ENCODE results near the gene FARS2. TPM values are rescaled to one million over a fixed set of nuclear protein-coding genes. Genes with fewer than 3 reads are reported as not detected.

FARS2 gene
- total and polyA plus RNA-seq, 7 donors, result 10.6 to 17.5 (median 14.4) TPM

DNA sequence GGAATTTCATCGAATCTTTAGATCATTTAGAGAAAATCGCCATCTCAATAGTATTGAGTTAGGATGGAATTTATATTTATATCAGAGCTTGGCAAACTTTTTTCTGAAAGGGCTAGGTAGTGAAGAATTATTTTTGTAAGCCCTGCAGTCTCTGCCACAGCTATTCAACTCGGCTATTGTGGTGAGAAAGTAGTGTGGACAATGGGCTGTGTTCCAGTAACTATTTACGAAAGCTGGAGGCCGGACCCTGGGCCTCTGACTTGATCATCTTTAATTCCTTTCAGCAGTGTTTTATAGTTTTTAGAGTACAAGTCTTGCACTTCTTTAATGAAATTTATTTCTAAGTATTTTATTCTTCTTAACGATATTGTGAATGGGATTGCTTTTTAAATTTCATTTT lies 201.5 kb downstream of the FARS2 start:
- H3K36me3 ChIP-seq (ENCODE audit: insufficient read depth in 1 of 2, low read depth in 1 of 2), result no peaks in the 10 kb centered on the region
- DNase-seq, result no peak
- no peak overlapping the region for H3K27ac ChIP-seq
- intact Hi-C loops (cut with DNase I), result loop anchor here in 1 of 2 donors (10.0 kb wide), 1 partner anchor 292 kb away; no protein-coding TSS in a partner anchor
- H3K4me3 ChIP-seq, result no peak overlapping the region
- H3K9me3 ChIP-seq, result no peaks in the 10 kb centered on the region
- peaks cover 11% of the 10 kb centered on the region for H3K4me1 ChIP-seq
- TF ChIP-seq, protein P1, sequence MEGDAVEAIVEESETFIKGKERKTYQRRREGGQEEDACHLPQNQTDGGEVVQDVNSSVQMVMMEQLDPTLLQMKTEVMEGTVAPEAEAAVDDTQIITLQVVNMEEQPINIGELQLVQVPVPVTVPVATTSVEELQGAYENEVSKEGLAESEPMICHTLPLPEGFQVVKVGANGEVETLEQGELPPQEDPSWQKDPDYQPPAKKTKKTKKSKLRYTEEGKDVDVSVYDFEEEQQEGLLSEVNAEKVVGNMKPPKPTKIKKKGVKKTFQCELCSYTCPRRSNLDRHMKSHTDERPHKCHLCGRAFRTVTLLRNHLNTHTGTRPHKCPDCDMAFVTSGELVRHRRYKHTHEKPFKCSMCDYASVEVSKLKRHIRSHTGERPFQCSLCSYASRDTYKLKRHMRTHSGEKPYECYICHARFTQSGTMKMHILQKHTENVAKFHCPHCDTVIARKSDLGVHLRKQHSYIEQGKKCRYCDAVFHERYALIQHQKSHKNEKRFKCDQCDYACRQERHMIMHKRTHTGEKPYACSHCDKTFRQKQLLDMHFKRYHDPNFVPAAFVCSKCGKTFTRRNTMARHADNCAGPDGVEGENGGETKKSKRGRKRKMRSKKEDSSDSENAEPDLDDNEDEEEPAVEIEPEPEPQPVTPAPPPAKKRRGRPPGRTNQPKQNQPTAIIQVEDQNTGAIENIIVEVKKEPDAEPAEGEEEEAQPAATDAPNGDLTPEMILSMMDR (IDR thresholded peaks at IDR 0.05), result no peak
- no peaks in the 10 kb centered on the region for H3K27me3 ChIP-seq (ENCODE audit: insufficient read depth in 3 of 3, low read length in 2 of 3)
- WGBS, 3 donors, result 81 to 87% (median 86%) methylated on average over 6 of the region's 6 CpGs
- ATAC-seq, result no peak

- Histone ChIP-seq H3K27ac (no peak overlapping the region), H3K9me3 (no peaks in the 10 kb centered on the region), H3K4me3 (no peak overlapping the region), H3K36me3 (ENCODE audit: insufficient read depth in 1 of 2, low read depth in 1 of 2) (no peaks in the 10 kb centered on the region), H3K4me1 (peaks cover 3% of the 10 kb centered on the region), H3K27me3 (ENCODE audit: insufficient read depth in 3 of 3, low read length in 2 of 3) (no peaks in the 10 kb centered on the region)
- intact Hi-C loops (cut with DNase I), result loop anchor here in 1 of 2 donors (10.0 kb wide), 1 partner anchor 291 kb away; no protein-coding TSS in a partner anchor
- no peak for DNase-seq
- 63 to 77% (median 76%) methylated on average over 3 of the region's 3 CpGs for WGBS, 3 donors
- no peak for ATAC-seq
- TF ChIP-seq, protein P1 (IDR thresholded peaks at IDR 0.05), result no peak
Observed at GRCh38 chr6:5463690-5464089, 202.4 kb downstream of the FARS2 start.

DNA sequence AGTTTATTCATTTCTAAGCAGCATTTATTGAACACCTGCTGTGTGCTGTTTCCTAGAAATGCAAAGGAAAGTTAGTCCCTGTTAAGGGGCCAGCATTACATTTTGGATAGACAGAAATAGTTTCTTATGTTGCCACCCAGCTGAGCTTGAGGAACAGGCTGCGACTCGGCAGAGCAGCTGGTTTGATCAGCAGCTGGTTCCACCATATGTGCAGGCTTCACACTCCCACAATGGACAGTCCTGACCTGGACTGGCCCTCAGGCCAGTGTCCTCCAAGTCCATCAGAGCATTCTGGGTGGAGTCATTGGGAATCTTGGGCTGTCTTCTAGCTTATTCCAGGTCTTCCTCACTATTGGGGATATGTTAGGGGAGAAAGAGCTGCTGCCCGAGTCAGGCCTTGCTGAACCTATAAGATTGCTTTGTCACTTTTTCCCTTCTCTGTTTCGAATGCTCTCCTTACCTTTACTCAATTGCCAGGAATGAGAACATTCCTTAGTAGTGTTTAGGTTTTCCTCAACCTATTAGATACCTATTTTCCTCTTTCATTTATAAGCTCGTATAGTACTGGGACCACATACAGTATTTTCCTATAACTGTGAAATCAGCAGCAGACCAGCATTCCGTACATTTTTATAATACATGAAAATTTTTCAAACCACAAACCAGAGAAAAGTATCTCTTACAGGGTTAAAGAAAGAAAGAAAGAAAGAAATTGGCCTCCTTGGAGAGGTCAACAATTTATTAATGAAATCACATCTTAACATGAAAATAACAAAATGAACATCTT lies 203.0 kb downstream of the FARS2 start:
- Histone ChIP-seq H3K27me3 (ENCODE audit: insufficient read depth in 3 of 3, low read length in 2 of 3) (no peaks in the 10 kb centered on the region), H3K9me3 (no peaks in the 10 kb centered on the region), H3K36me3 (ENCODE audit: insufficient read depth in 1 of 2, low read depth in 1 of 2) (no peaks in the 10 kb centered on the region), H3K27ac (no peak overlapping the region), H3K4me1 (no peaks in the 10 kb centered on the region), H3K4me3 (no peak overlapping the region)
- TF ChIP-seq, protein P1 (IDR thresholded peaks at IDR 0.05), result no peak
- 78 to 82% (median 82%) methylated on average over 6 of the region's 6 CpGs for WGBS, 3 donors
- ATAC-seq (no peak), DNase-seq (no peak)
- intact Hi-C loops (cut with DNase I), result loop anchor here in 1 of 2 donors (10.0 kb wide), 1 partner anchor 291 kb away; no protein-coding TSS in a partner anchor

DNA sequence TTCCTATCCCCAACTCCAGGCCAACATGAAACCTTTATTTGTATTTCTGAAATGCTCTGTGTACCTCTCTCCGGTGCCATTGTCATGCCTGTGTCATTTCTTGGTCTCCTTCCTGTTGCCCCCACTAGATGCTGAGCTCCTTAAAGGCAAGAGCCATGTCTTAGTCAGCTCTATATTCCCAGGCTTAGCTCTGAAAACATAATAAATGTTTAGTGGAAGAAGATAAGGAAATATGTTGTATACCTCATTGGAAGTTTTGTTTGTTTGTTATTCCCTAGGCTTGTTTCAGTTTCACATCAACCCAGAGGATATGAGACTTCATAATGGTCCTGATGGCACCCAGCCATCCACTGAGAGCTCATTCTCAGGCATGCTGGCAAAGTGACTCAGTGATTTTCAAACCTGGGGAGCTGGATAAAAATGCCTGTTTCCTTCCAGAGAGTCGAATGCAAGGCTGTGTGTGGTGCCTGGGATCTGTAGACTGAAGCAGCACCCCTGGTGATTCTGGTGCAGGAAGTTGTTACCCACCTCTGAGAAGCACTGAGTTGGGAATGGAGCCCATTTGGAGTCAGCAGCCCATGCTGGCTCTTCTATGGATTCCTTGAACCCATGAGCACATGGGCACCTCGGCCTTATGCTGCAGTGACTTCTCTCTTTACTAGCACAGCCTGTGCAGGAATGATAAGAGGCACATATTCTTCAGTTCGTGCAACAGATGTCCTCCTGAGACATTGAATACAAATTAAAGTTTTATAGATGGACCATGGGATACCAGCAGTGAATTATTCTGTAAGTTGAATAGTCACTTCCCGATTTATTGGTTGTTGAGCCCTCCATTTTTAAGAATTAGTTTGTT lies 205.2 kb downstream of the FARS2 start:
- H3K4me1 ChIP-seq, result no peaks in the 10 kb centered on the region
- no peak overlapping the region for H3K27ac ChIP-seq
- no peak for ATAC-seq
- no peaks in the 10 kb centered on the region for H3K9me3 ChIP-seq
- no peak for DNase-seq
- intact Hi-C loops (cut with DNase I), result loop anchor here in 1 of 2 donors (10.0 kb wide), 1 partner anchor 288 kb away; no protein-coding TSS in a partner anchor
- TF ChIP-seq, protein P1 (IDR thresholded peaks at IDR 0.05), result no peak
- no peaks in the 10 kb centered on the region for H3K27me3 ChIP-seq (ENCODE audit: insufficient read depth in 3 of 3, low read length in 2 of 3)
- no peak overlapping the region for H3K4me3 ChIP-seq
- WGBS, 3 donors, result 83 to 84% (median 83%) methylated on average over 5 of the region's 5 CpGs
- H3K36me3 ChIP-seq (ENCODE audit: insufficient read depth in 1 of 2, low read depth in 1 of 2), result no peaks in the 10 kb centered on the region
